T1000 (cell line): ENCODE results near the gene PRR33.

Experiments
- DNase-seq: peaks from one replicate; lab custom pipeline; 2025; ENCODE audit warnings: mixed read lengths; lab: John Stamatoyannopoulos, UW

PRR33 gene

GRCh38 chr11:1862588-1863351, 28.9 kb downstream of the PRR33 start:
- no peak for DNase-seq

GRCh38 chr11:1861435-1862411, 30.0 kb downstream of the PRR33 start:
- DNase-seq = no peak

- DNase-seq = no peak
These were observed 31.6 kb downstream of the PRR33 start for GRCh38 chr11:1860108-1860507.

GRCh38 chr11:1859004-1859403, 32.7 kb downstream of the PRR33 start:
- DNase-seq = no peak

- no peak for DNase-seq
These were observed 33.1 kb downstream of the PRR33 start for GRCh38 chr11:1858576-1858975.

- no peak for DNase-seq
These were observed 33.5 kb downstream of the PRR33 start for GRCh38 chr11:1858154-1858553.

- no peak for DNase-seq
These were observed 34.6 kb downstream of the PRR33 start for GRCh38 chr11:1857064-1857463.

- DNase-seq = no peak
These were observed 35.2 kb downstream of the PRR33 start for GRCh38 chr11:1856306-1857005.

- no peak for DNase-seq
These were observed 35.8 kb downstream of the PRR33 start for GRCh38 chr11:1855886-1856265.

GRCh38 chr11:1854949-1855885, 36.5 kb downstream of the PRR33 start:
- DNase-seq = no peak

- DNase-seq = no peak
These were observed 37.4 kb downstream of the PRR33 start for GRCh38 chr11:1854132-1854948.

GRCh38 chr11:1853376-1854131, 38.1 kb downstream of the PRR33 start:
- no peak for DNase-seq

- DNase-seq = no peak
These were observed 38.8 kb downstream of the PRR33 start, which contains the start of gene LSP1 for GRCh38 chr11:1852877-1853276. Gene LSP1, plus strand, starts transcription at chr11:1853084. Its CDS starts 61 bp downstream, at chr11:1853145.

GRCh38 chr11:1852271-1852876, 39.3 kb downstream of the PRR33 start:
- DNase-seq = no peak

GRCh38 chr11:1851468-1852180, 40.1 kb downstream of the PRR33 start:
- no peak for DNase-seq

- DNase-seq = no peak
These were observed 42.9 kb downstream of the PRR33 start for GRCh38 chr11:1848640-1849430.

GRCh38 chr11:1847926-1848639, 43.6 kb downstream of the PRR33 start:
- no peak for DNase-seq
